ENCODE data around the gene RPS6KC1. TPM values are rescaled to one million over a fixed set of nuclear protein-coding genes. Genes with fewer than 3 reads are reported as not detected.
"Not testable (repeated sequence)": the region's sequence is repeated elsewhere in the genome, so short reads cannot be mapped to it uniquely, and the experiment has no call there.

RPS6KC1 gene
- total and polyA plus RNA-seq, 4 donors, result 26.2 to 66.9 (median 33.8) TPM

DNA sequence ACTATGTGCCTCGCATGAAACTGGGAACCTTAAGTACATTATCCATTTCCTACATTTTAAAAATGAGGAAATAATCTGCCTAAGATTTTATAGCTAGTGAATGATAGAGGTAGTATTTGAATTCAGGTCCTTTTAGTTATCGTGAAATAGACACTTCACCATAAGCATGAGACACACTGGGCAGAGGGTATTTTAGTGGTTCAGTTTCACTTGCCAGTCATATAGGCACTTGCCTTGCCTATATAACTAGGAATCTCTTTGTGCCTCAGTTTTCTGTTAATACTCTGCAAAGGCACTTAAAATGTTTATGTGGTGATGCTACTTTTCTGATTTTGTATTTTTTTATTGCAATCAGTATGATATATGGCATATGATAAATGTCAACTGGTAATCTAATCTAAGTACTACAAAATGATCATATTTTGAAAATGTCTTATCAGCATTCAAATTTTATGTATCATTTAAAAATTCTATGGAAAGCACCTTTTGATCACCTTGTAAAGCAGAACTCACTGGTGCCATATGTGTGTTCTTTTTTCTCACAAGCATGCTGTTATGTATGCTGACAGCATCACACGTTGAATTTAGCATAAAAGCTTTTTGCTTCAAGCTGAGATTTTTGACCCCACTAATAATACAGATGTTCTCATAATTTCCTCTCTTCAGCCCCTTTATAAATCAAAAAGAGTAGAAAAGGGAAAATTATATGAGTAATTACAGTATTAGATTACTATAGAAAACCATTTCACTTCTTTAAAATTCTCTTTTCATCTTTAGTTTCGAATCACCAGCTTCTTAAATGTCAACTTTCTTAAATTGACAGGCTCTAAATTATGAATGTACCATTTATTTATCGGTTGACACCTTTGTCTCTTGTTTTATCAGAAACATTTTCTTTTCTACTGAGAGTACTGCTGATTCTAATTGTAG lies 52.6 kb downstream of the RPS6KC1 start:
- no peaks in the 10 kb centered on the region for H3K27me3 ChIP-seq (ENCODE audit: control insufficient read depth, insufficient read depth, low read length)
- H3K36me3 ChIP-seq (ENCODE audit: control insufficient read depth, insufficient read depth, low read length), result no peaks in the 10 kb centered on the region
- no peak overlapping the region for H3K27ac ChIP-seq (ENCODE audit: low read depth, low read length)
- H3K4me1 ChIP-seq (ENCODE audit: control insufficient read depth, insufficient read depth, low read length), result no peaks in the 10 kb centered on the region
- DNase-seq (ENCODE audit: low read depth in 4 of 6, low spot score in 6 of 6), result no peak
- no peak overlapping the region for H3K4me3 ChIP-seq (ENCODE audit: low read depth, low read length)
- H3K9me3 ChIP-seq (ENCODE audit: control insufficient read depth, insufficient read depth, low read length), result no peaks in the 10 kb centered on the region
- 100% methylated on average over 1 of the region's 5 CpGs for WGBS (ENCODE audit: insufficient coverage)

DNA sequence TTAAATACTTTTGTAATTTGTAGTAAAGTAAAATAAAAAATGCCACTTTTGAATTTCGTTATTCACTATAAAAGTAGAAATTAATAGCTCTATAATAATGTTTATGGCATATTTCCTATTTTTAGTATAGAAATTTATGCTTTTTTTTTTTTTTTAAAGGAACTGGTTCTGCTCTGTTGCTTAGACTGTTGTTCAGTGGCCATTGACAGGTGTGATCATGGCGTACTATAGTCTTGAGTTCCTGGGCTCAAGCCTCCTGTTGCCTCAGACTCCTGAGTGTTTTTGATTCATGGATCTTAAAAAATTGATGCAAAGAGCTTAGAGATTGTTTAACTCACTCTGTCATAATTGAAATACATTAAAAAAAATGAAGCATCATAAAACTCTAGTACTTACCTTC lies 53.6 kb downstream of the RPS6KC1 start:
- Histone ChIP-seq H3K4me3 (ENCODE audit: low read depth, low read length) (no peak overlapping the region), H3K27me3 (ENCODE audit: control insufficient read depth, insufficient read depth, low read length) (no peaks in the 10 kb centered on the region), H3K27ac (ENCODE audit: low read depth, low read length) (no peak overlapping the region), H3K9me3 (ENCODE audit: control insufficient read depth, insufficient read depth, low read length) (no peaks in the 10 kb centered on the region), H3K36me3 (ENCODE audit: control insufficient read depth, insufficient read depth, low read length) (no peaks in the 10 kb centered on the region), H3K4me1 (ENCODE audit: control insufficient read depth, insufficient read depth, low read length) (no peaks in the 10 kb centered on the region)
- no CpG with 5 or more reads among the region's 2 CpGs for WGBS (ENCODE audit: insufficient coverage)
- DNase-seq (ENCODE audit: low read depth in 4 of 6, low spot score in 6 of 6), result no peak

DNA sequence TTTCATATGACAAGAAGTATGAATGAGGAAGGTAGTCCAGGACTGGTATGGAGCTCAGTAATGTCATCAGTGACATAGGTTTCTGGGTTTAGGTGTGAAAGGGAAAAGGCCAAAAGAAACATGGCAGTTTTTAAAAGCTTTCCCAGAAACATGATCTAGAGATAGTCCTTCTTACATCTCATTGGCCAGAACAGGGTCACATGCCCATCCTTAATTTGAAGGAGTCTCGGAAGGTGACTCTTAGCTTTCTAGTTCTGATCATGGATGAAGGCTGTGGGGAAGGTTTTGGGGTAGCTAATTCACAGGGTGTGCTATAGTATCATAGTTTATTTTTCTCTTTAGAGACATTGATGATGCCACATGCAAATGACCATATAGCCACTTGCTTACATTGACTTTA lies 55.3 kb downstream of the RPS6KC1 start:
- Histone ChIP-seq H3K4me1 (ENCODE audit: control insufficient read depth, insufficient read depth, low read length) (no peaks in the 10 kb centered on the region), H3K9me3 (ENCODE audit: control insufficient read depth, insufficient read depth, low read length) (no peaks in the 10 kb centered on the region), H3K4me3 (ENCODE audit: low read depth, low read length) (no peak overlapping the region), H3K36me3 (ENCODE audit: control insufficient read depth, insufficient read depth, low read length) (no peaks in the 10 kb centered on the region), H3K27ac (ENCODE audit: low read depth, low read length) (no peak overlapping the region), H3K27me3 (ENCODE audit: control insufficient read depth, insufficient read depth, low read length) (no peaks in the 10 kb centered on the region)
- DNase-seq (ENCODE audit: low read depth in 4 of 6, low spot score in 6 of 6), result no peak
- no CpG with 5 or more reads among the region's 1 CpG for WGBS (ENCODE audit: insufficient coverage)

DNA sequence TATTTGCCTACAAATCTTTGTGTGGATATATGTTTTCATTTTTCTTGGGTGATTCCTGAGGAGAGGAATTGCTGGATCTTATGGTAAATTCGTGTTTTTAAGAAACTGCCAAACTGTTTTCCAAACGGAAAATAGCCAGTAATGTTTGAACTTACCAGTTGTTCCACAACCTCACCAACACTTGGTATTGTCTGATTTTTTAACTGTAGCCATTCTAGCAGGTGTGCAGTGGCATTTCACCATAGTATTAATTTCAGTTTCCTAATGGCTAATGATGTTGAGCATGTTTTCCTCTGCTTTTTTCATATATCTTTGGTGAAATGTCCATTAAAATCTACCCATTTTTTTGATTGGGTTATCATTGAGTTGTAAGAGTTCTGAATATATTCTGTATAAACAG lies 56.6 kb downstream of the RPS6KC1 start:
- no peak overlapping the region for H3K27ac ChIP-seq (ENCODE audit: low read depth, low read length)
- no peak overlapping the region for H3K4me3 ChIP-seq (ENCODE audit: low read depth, low read length)
- H3K27me3 ChIP-seq (ENCODE audit: control insufficient read depth, insufficient read depth, low read length), result no peaks in the 10 kb centered on the region
- H3K36me3 ChIP-seq (ENCODE audit: control insufficient read depth, insufficient read depth, low read length), result no peaks in the 10 kb centered on the region
- H3K4me1 ChIP-seq (ENCODE audit: control insufficient read depth, insufficient read depth, low read length), result no peaks in the 10 kb centered on the region
- no CpG with 5 or more reads among the region's 2 CpGs for WGBS (ENCODE audit: insufficient coverage)
- H3K9me3 ChIP-seq (ENCODE audit: control insufficient read depth, insufficient read depth, low read length), result no peaks in the 10 kb centered on the region
- DNase-seq (ENCODE audit: low read depth in 4 of 6, low spot score in 6 of 6), result no peak

DNA sequence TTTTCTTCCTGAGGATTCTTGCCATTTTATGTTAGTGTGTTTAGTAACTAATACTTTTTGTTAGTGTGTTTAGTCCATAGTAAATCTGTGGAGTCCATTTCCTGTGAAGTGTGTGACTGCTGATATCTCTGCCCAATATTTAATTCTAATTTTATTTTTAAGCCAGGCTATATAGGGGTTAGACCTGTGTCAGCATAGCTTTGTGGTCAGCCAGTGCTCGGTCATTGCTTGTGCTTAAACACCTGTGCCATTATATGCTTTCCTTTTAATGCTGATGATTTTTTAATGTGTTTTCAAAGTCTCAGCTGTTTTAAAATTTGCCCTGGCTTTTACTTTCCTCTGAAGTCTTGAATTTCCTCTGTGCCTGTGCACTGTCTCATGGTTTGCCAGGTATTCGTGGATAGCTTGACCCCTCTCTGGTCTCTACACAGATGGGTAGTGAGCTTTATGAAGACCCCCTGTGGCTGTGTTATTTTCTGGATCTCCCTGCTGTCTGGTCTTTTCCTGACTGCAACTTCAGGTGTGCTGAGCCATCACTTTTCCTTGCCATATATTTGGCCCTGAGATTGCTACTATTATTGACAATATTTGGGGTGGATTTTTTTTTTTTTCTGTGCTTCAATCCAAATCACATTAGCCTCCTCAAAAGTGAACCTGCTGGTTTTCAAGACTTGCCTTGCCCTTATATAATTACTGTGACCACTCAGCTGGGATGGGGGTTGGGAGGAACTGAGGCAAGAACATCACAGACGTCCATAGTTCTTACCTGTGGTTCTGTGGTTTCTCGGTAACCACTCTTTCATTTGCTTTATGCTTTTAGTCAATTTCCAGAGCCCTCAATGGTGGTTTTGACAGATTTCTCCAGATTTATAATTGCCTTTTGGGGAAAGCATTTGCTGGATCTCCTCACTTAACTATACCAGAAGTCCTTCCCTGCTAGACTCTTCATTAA lies 59.6 kb downstream of the RPS6KC1 start:
- Histone ChIP-seq H3K4me3 (ENCODE audit: low read depth, low read length) (no peak overlapping the region), H3K27ac (ENCODE audit: low read depth, low read length) (no peak overlapping the region), H3K4me1 (ENCODE audit: control insufficient read depth, insufficient read depth, low read length) (no peaks in the 10 kb centered on the region), H3K9me3 (ENCODE audit: control insufficient read depth, insufficient read depth, low read length) (no peaks in the 10 kb centered on the region), H3K27me3 (ENCODE audit: control insufficient read depth, insufficient read depth, low read length) (no peaks in the 10 kb centered on the region), H3K36me3 (ENCODE audit: control insufficient read depth, insufficient read depth, low read length) (no peaks in the 10 kb centered on the region)
- DNase-seq (ENCODE audit: low read depth in 4 of 6, low spot score in 6 of 6), result no peak
- 59% methylated on average over 3 of the region's 4 CpGs for WGBS (ENCODE audit: insufficient coverage)

DNA sequence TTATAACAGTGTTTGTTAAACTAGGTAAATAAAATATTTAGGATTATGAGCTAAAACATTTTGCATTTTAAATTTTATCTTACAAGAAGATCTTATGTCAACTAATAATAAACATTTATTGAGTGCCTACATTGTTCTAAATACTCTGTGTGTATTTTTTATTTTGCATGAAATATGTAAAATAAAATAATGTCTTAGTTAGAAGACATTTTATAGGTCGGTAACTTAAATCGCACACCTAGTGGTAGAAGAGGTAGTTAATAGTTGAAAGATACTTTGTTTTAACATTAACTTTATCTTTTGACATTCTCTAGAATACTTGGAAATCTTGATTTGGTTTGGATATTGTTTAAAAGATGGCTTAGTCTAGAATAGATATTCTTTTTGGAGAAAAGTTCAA lies 60.5 kb downstream of the RPS6KC1 start:
- H3K27me3 ChIP-seq (ENCODE audit: control insufficient read depth, insufficient read depth, low read length), result no peaks in the 10 kb centered on the region
- H3K4me1 ChIP-seq (ENCODE audit: control insufficient read depth, insufficient read depth, low read length), result no peaks in the 10 kb centered on the region
- H3K9me3 ChIP-seq (ENCODE audit: control insufficient read depth, insufficient read depth, low read length), result no peaks in the 10 kb centered on the region
- no peak overlapping the region for H3K27ac ChIP-seq (ENCODE audit: low read depth, low read length)
- H3K36me3 ChIP-seq (ENCODE audit: control insufficient read depth, insufficient read depth, low read length), result no peaks in the 10 kb centered on the region
- DNase-seq (ENCODE audit: low read depth in 4 of 6, low spot score in 6 of 6), result no peak
- no CpG with 5 or more reads among the region's 2 CpGs for WGBS (ENCODE audit: insufficient coverage)
- H3K4me3 ChIP-seq (ENCODE audit: low read depth, low read length), result no peak overlapping the region

DNA sequence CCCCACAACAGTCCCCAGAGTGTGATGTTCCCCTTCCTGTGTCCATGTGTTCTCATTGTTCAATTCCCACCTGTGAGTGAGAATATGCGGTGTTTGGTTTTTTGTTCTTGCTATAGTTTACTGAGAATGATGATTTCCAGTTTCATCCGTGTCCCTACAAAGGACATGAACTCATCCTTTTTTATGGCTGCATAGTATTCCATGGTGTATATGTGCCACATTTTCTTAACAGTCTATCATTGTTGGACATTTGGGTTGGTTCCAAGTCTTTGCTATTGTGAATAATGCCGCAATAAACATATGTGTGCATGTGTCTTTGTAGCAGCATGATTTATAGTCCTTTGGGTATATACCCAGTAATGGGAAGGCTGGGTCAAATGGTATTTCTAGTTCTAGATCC lies 61.7 kb downstream of the RPS6KC1 start:
- H3K36me3 ChIP-seq (ENCODE audit: control insufficient read depth, insufficient read depth, low read length); H3K4me1 ChIP-seq (ENCODE audit: control insufficient read depth, insufficient read depth, low read length); H3K27me3 ChIP-seq (ENCODE audit: control insufficient read depth, insufficient read depth, low read length); H3K9me3 ChIP-seq (ENCODE audit: control insufficient read depth, insufficient read depth, low read length); H3K4me3 ChIP-seq (ENCODE audit: low read depth, low read length); DNase-seq (ENCODE audit: low read depth in 4 of 6, low spot score in 6 of 6); H3K27ac ChIP-seq (ENCODE audit: low read depth, low read length): not testable (repeated sequence)
- WGBS (ENCODE audit: insufficient coverage), result no CpG with 5 or more reads among the region's 3 CpGs

DNA sequence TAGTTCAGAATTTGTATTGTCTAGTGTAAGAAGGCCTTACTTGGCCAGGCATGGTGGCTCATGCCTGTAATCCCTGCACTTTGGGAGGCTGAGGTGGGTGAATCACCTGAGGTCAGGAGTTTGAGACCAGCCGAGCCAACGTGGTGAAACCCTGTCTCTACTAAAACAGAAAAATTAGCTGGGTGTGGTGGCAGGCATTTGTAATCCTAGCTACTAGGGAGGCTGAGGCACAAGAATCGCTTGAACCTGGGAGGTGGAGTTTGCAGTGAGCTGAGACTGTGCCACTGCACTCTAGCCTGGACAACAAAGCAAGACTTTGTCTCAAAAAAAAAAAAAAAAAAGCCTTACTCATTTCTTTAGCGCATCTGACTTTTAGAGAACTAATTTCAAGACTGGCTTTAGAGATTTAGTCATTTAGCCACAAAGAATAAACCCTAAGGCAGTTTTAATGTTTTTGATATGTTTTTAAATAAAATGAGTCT lies 66.7 kb downstream of the RPS6KC1 start:
- no CpG with 5 or more reads among the region's 4 CpGs for WGBS (ENCODE audit: insufficient coverage)
- H3K27me3 ChIP-seq (ENCODE audit: control insufficient read depth, insufficient read depth, low read length); H3K36me3 ChIP-seq (ENCODE audit: control insufficient read depth, insufficient read depth, low read length); H3K4me1 ChIP-seq (ENCODE audit: control insufficient read depth, insufficient read depth, low read length); H3K27ac ChIP-seq (ENCODE audit: low read depth, low read length); DNase-seq (ENCODE audit: low read depth in 4 of 6, low spot score in 6 of 6); H3K9me3 ChIP-seq (ENCODE audit: control insufficient read depth, insufficient read depth, low read length); H3K4me3 ChIP-seq (ENCODE audit: low read depth, low read length): not testable (repeated sequence)

DNA sequence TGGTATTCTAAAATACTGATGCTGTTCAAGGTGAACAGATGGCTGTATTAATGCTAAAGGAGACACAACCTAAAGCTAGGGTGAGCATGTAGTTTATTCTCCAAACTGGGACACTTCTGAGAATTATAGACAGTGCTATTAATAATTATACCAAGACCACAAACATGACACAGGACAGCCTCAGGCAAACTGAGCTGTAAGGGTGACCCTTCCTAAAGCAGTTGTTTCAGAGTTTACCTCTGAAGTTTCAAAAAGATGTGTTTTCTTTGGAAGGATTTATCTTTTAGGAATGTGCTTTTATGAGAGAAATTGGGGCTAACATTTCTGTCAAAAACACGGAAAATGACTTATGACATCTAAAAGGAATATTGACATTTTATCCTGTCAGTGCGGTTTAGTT lies 68.8 kb downstream of the RPS6KC1 start:
- Histone ChIP-seq H3K36me3 (ENCODE audit: control insufficient read depth, insufficient read depth, low read length) (no peaks in the 10 kb centered on the region), H3K4me1 (ENCODE audit: control insufficient read depth, insufficient read depth, low read length) (no peaks in the 10 kb centered on the region), H3K4me3 (ENCODE audit: low read depth, low read length) (no peak overlapping the region), H3K9me3 (ENCODE audit: control insufficient read depth, insufficient read depth, low read length) (no peaks in the 10 kb centered on the region), H3K27ac (ENCODE audit: low read depth, low read length) (no peak overlapping the region), H3K27me3 (ENCODE audit: control insufficient read depth, insufficient read depth, low read length) (no peaks in the 10 kb centered on the region)
- no peak for DNase-seq (ENCODE audit: low read depth in 4 of 6, low spot score in 6 of 6)
- WGBS (ENCODE audit: insufficient coverage), result no CpG with 5 or more reads among the region's 2 CpGs
